ENCODE results near the gene GPR157.

Gene GPR157

DNA sequence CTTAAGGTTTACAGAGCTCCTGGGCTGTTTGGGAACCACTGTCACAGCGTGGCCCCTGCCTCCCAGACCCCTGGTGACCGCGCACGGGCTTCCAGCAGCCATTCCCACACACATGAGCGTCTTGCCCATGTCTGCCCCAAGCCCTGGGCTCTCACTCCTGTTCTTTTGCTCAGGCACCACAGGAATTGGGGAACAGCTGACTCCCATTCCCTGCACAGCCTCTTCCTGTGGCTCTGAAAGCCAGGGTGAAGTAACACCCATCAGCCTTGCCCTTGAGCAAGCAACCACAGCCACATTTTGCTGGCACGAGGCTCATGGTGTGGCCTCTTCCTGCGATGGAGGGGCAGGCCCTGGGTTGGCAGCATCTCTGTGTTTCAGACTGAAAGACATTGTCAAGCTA is 14.3 kb upstream of the GPR157 start:
- H4K20me1 ChIP-seq (ENCODE audit: insufficient read depth, low read length), result no peaks in the 10 kb centered on the region
- ATAC-seq (ENCODE audit: insufficient read depth, low read depth), result no peak
- H3K27ac ChIP-seq (ENCODE audit: low read length), result no peak overlapping the region

DNA sequence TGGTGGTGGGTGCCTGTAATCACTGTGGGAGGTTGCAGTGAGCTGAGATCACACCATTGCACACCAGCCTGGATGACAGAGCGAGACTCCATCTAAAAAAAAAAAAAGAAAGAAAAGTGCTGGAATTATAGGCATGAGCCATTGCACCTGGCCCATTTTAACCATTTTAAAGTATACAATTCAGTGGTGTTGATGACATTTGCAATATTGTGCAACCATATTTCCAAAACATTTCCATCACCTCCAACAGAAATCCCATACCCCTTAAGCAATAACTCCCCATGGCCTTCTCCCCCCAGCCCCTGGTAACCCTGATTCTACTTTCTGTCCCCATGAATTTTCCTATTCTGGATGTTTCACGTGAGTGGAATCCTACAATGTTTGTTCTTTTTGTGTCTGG is 11.0 kb upstream of the GPR157 start:
- Histone ChIP-seq H3K27ac (ENCODE audit: low read length) (no peak overlapping the region), H3K9ac (ENCODE audit: low read depth, low read length) (no peak overlapping the region), H2AFZ (ENCODE audit: low read depth, low read length) (no peak overlapping the region), H3K9me3 (ENCODE audit: insufficient read depth, low read length, severe bottlenecking) (no peaks in the 10 kb centered on the region), H4K20me1 (ENCODE audit: insufficient read depth, low read length) (no peaks in the 10 kb centered on the region), H3K4me2 (ENCODE audit: insufficient read depth, low read length) (no peak overlapping the region), H3K36me3 (ENCODE audit: insufficient read depth, low read length) (no peaks in the 10 kb centered on the region), H3K4me1 (ENCODE audit: insufficient read depth, low read length) (no peaks in the 10 kb centered on the region), H3K27me3 (ENCODE audit: insufficient read depth, low read length, poor library complexity) (no peaks in the 10 kb centered on the region), H3K4me3 (ENCODE audit: low read depth in 1 of 2, low read length in 2 of 2) (no peak overlapping the region), H3K79me2 (ENCODE audit: insufficient read depth, low read length) (no peaks in the 10 kb centered on the region)
- DNase-seq, result no peak
- TF ChIP-seq, protein P1, sequence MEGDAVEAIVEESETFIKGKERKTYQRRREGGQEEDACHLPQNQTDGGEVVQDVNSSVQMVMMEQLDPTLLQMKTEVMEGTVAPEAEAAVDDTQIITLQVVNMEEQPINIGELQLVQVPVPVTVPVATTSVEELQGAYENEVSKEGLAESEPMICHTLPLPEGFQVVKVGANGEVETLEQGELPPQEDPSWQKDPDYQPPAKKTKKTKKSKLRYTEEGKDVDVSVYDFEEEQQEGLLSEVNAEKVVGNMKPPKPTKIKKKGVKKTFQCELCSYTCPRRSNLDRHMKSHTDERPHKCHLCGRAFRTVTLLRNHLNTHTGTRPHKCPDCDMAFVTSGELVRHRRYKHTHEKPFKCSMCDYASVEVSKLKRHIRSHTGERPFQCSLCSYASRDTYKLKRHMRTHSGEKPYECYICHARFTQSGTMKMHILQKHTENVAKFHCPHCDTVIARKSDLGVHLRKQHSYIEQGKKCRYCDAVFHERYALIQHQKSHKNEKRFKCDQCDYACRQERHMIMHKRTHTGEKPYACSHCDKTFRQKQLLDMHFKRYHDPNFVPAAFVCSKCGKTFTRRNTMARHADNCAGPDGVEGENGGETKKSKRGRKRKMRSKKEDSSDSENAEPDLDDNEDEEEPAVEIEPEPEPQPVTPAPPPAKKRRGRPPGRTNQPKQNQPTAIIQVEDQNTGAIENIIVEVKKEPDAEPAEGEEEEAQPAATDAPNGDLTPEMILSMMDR (IDR thresholded peaks at IDR 0.05; ENCODE audit: borderline replicate concordance, extremely low read depth, low read length, poor library complexity, severe bottlenecking), result no peak
- TF ChIP-seq EZH2 (IDR thresholded peaks at IDR 0.05; ENCODE audit: borderline replicate concordance, low read depth, low read length, severe bottlenecking), result no peak
- ATAC-seq (ENCODE audit: insufficient read depth, low read depth), result no peak

More for the DNA sequence above, 14.3 kb upstream of the GPR157 start:
- Histone ChIP-seq H3K79me2 (ENCODE audit: insufficient read depth, low read length) (no peaks in the 10 kb centered on the region), H2AFZ (ENCODE audit: low read depth, low read length) (peak overlapping the region; percentile 49; the same call in 1 of the 2 replicates), H3K36me3 (ENCODE audit: insufficient read depth, low read length) (no peaks in the 10 kb centered on the region), H3K4me2 (ENCODE audit: insufficient read depth, low read length) (no peak overlapping the region), H3K4me1 (ENCODE audit: insufficient read depth, low read length) (no peaks in the 10 kb centered on the region), H3K4me3 (ENCODE audit: low read depth in 1 of 2, low read length in 2 of 2) (no peak overlapping the region), H3K9ac (ENCODE audit: low read depth, low read length) (no peak overlapping the region), H3K27me3 (ENCODE audit: insufficient read depth, low read length, poor library complexity) (no peaks in the 10 kb centered on the region), H3K9me3 (ENCODE audit: insufficient read depth, low read length, severe bottlenecking) (no peaks in the 10 kb centered on the region)
- TF ChIP-seq, protein P1 (IDR thresholded peaks at IDR 0.05; ENCODE audit: borderline replicate concordance, extremely low read depth, low read length, poor library complexity, severe bottlenecking), result no peak
- TF ChIP-seq EZH2 (IDR thresholded peaks at IDR 0.05; ENCODE audit: borderline replicate concordance, low read depth, low read length, severe bottlenecking), result no peak
- DNase-seq, result no peak

DNA sequence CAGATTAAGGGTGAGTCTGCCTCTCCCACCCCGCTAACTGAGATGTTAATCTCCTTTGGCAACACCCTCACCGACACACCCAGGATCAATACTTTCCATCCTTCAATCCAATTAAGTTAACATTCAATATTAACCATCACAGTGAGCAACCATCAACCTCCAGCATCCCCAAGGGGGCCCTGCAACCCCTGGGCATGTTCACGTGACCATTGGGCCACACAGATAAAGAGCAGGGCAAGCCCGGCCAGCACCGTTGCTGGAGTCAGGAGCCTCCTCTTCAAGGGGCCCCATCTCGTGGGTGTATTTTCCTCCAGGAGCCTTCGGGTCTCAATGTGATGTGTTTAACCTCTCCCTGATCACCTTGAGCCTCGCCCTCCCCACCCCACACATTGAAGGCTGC is 8.0 kb upstream of the GPR157 start:
- DNase-seq (no peak), ATAC-seq (ENCODE audit: insufficient read depth, low read depth) (no peak)
- H2AFZ ChIP-seq (ENCODE audit: low read depth, low read length), result no peak overlapping the region
- H3K9me3 ChIP-seq (ENCODE audit: insufficient read depth, low read length, severe bottlenecking), result no peaks in the 10 kb centered on the region
- H3K27me3 ChIP-seq (ENCODE audit: insufficient read depth, low read length, poor library complexity), result no peaks in the 10 kb centered on the region
- no peak overlapping the region for H3K4me3 ChIP-seq (ENCODE audit: low read depth in 1 of 2, low read length in 2 of 2)
- H3K9ac ChIP-seq (ENCODE audit: low read depth, low read length), result no peak overlapping the region
- H3K27ac ChIP-seq (ENCODE audit: low read length), result no peak overlapping the region
- H3K4me2 ChIP-seq (ENCODE audit: insufficient read depth, low read length), result no peak overlapping the region
- H3K4me1 ChIP-seq (ENCODE audit: insufficient read depth, low read length), result no peaks in the 10 kb centered on the region
- H4K20me1 ChIP-seq (ENCODE audit: insufficient read depth, low read length), result no peaks in the 10 kb centered on the region
- no peaks in the 10 kb centered on the region for H3K79me2 ChIP-seq (ENCODE audit: insufficient read depth, low read length)
- H3K36me3 ChIP-seq (ENCODE audit: insufficient read depth, low read length), result no peaks in the 10 kb centered on the region
- TF ChIP-seq, protein P1 (IDR thresholded peaks at IDR 0.05; ENCODE audit: borderline replicate concordance, extremely low read depth, low read length, poor library complexity, severe bottlenecking), result no peak
- TF ChIP-seq EZH2 (IDR thresholded peaks at IDR 0.05; ENCODE audit: borderline replicate concordance, low read depth, low read length, severe bottlenecking), result no peak

Measured in DND-41 (cell line).